ENCODE results near the gene FDX2. TPM values are rescaled to one million over a fixed set of nuclear protein-coding genes. Genes with fewer than 3 reads are reported as not detected.

FDX2 gene
- total RNA-seq, 4 donors from 2014 or later: 8.0 to 20.7 (median 12.3) TPM

GRCh38 chr19:10325732-10326131 lies 9.9 kb upstream of the FDX2 start:
- H3K4me3 ChIP-seq: no peak overlapping the region
- H3K27me3 ChIP-seq: no peaks in the 10 kb centered on the region
- H3K27ac ChIP-seq: no peak overlapping the region
- no peaks in the 10 kb centered on the region for H3K4me1 ChIP-seq
- intact Hi-C loops (cut with DNase I): no loop called here
- 89 to 97% methylated on average over 6 to 7 of the region's 8 CpGs for WGBS, 2 donors
- TF ChIP-seq POLR2A (IDR thresholded peaks at IDR 0.05): no peak
- no peak for TF ChIP-seq CTCF (IDR thresholded peaks at IDR 0.05)
- no peak for DNase-seq
- H3K36me3 ChIP-seq: peaks cover 44 to 100% (median 76%) of the 10 kb centered on the region in 3 donors
- H3K9me3 ChIP-seq: no peaks in the 10 kb centered on the region

- intact Hi-C loops (cut with DNase I): no loop called here
- WGBS, 2 donors: 96 to 98% methylated on average over 3 to 5 of the region's 19 CpGs
- Histone ChIP-seq H3K4me3 (no peak overlapping the region), H3K27ac (no peak overlapping the region), H3K4me1 (no peaks in the 10 kb centered on the region), H3K27me3 (no peaks in the 10 kb centered on the region), H3K36me3 (peaks cover 35 to 100% (median 64%) of the 10 kb centered on the region in 3 donors), H3K9me3 (no peaks in the 10 kb centered on the region)
- DNase-seq: no peak
- TF ChIP-seq CTCF (IDR thresholded peaks at IDR 0.05) (no peak), POLR2A (IDR thresholded peaks at IDR 0.05) (no peak)
Observed at GRCh38 chr19:10321874-10322835, 6.3 kb upstream of the FDX2 start.

GRCh38 chr19:10321417-10321797 lies 5.6 kb upstream of the FDX2 start:
- Histone ChIP-seq H3K27ac (no peak overlapping the region), H3K27me3 (no peaks in the 10 kb centered on the region), H3K36me3 (peaks cover 35 to 100% (median 61%) of the 10 kb centered on the region in 3 donors), H3K4me1 (peaks cover 0 to 1% (median 0%) of the 10 kb centered on the region in 3 donors), H3K9me3 (no peaks in the 10 kb centered on the region), H3K4me3 (no peak overlapping the region)
- intact Hi-C loops (cut with DNase I): no loop called here
- TF ChIP-seq CTCF (IDR thresholded peaks at IDR 0.05) (no peak), POLR2A (IDR thresholded peaks at IDR 0.05) (no peak)
- no peak for DNase-seq
- WGBS, 2 donors: 69 to 70% methylated on average over 2 to 3 of the region's 11 CpGs

- 94 to 95% methylated on average over 7 to 14 of the region's 32 CpGs for whole genome bisulfite sequencing, 2 donors
- peaks cover 35 to 95% (median 55%) of the 10 kb centered on the region in 3 donors for H3K36me3 ChIP-seq
- H3K27ac ChIP-seq: no peak overlapping the region
Observed at GRCh38 chr19:10320602-10321416, 5.0 kb upstream of the FDX2 start.

More at GRCh38 chr19:10320602-10321416, 5.0 kb upstream of the FDX2 start:
- DNase-seq: no peak
- peaks cover 5 to 7% (median 6%) of the 10 kb centered on the region in 3 donors for H3K4me1 ChIP-seq
- H3K27me3 ChIP-seq: no peaks in the 10 kb centered on the region
- H3K9me3 ChIP-seq: no peaks in the 10 kb centered on the region
- H3K4me3 ChIP-seq: no peak overlapping the region
- intact Hi-C loops (cut with DNase I): no loop called here
- no peak for TF ChIP-seq POLR2A (IDR thresholded peaks at IDR 0.05)
- no peak for TF ChIP-seq CTCF (IDR thresholded peaks at IDR 0.05)
